Measurements from ENCODE around the gene GRAMD2B.

GRAMD2B gene

DNA sequence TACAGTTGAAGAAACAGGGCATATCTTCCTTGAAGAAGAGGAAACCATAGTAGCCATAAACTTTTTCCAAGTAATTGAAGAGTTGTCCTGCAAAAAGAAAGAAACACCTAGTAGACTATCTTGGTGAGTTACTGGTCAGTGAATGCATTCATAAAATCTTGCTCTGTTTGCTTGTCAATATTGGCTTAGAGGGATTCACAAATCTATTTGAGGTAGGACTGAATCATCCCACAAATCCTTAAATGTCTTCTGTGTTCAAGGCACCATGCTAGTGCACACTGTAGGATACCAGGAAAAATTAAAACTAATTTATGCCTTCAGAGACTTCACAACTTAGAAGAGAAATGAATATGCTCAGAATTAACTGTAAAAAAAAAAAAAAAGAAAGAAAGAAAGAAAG is 57.6 kb downstream of the GRAMD2B start:
- DNase-seq (no peak), ATAC-seq (no peak)

DNA sequence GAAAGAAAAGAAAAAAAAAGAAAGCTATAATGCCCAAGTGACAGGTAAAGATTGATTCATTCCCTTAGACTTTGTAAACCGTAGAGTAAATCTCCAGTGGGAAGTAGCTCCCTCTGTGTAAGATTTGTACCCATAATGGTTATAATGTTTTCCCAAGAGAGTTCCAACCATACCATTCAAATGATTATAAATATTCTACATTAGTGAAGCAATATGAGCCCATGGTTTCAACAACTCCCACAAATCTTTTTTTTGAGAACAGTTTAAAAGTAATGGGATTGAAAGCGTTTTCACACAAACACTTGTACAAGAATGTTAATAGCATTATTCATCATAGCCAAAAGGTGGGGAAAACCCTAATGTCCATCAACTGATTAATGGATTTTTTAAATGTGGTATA is 58.0 kb downstream of the GRAMD2B start:
- no peak for ATAC-seq
- no peak for DNase-seq

- no peak for DNase-seq
- no peak for ATAC-seq
These were observed 59.4 kb downstream of the GRAMD2B start for GRCh38 chr5:126482591-126482990.

- ATAC-seq, result no peak
- no peak for DNase-seq
These were observed 59.9 kb downstream of the GRAMD2B start for GRCh38 chr5:126483156-126483555.

- DNase-seq, result no peak
- ATAC-seq, result no peak
These were observed 61.0 kb downstream of the GRAMD2B start for GRCh38 chr5:126484253-126484652.

DNA sequence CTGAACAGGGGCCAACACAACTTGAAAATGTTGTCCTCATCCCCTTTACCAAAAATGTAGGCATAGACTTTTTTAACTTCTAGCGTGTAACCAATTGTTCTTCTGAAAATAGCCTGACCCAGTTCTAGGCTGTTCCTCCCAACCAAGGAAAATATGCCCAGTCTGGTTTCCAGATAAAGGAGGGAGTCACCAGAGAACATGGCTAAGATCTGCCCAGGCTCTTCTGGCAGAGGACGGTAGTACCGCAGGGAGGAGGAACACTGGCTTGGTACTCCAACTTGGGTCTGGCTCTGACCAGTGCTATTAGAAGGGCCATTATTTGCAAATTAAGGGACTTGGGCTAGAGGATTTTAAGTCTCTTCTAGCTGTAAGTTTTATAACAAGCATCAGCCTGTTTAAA is 63.1 kb downstream of the GRAMD2B start:
- DNase-seq (no peak), ATAC-seq (no peak)

DNA sequence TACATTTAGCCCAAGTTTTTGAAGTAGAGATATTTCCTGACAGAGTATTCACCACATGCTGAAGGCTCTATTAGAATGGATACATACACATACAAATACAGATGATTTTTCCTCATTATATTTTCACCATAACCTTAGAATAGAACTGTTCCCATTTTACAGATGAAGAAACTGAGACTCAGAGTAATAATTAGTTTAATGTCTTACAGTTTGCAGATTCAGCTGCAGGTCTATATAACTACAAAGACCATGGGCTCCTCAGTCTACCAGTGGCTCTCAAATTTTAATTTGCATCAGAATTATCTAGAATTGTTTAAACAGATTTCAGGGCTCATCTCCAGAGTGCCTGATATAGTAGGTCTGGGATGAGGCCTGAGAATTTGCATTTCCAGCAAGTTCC is 64.4 kb downstream of the GRAMD2B start:
- DNase-seq (no peak), ATAC-seq (no peak)

GRCh38 chr5:126488443-126489065 is 65.3 kb downstream of the GRAMD2B start:
- no peak for ATAC-seq
- no peak for DNase-seq

DNA sequence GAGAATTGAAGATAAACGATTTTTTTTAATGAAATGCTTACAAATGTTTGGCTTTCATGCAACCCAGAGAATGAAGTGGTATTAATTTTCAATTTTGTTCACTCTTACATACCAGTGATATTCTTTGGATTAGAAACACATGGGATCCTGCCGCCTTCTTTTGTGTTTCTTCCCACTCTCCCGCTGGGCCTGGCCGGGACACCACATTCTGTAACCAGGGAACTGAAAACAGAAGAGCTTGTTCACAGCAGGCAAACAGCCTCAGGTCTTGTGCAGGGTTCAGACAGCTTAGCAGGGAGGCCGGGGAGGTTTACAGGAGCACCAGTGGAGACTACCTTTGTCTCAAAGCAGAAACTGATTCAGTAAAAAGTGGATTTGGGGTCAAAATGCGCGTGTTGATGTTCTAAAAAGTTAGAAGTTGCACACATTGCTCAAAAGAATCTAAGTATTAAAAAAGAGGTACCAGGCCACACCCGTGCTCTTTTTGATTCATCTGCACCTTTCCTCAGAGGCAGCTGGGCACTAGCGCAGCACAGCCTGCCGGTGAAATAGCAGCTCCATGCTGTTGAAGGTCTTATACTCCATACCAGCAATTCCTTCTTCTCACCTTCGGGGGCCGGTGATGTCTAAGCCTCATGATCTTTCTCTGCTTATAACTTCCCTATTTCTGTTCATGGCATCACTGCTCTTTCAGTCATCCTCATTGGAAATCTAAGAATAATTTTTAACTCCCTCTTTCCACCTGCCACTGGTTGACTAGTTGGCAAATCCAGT is 67.1 kb downstream of the GRAMD2B start:
- DNase-seq (no peak), ATAC-seq (no peak)

- DNase-seq (no peak), ATAC-seq (no peak)
These were observed 69.7 kb downstream of the GRAMD2B start for GRCh38 chr5:126492939-126493338.

DNA sequence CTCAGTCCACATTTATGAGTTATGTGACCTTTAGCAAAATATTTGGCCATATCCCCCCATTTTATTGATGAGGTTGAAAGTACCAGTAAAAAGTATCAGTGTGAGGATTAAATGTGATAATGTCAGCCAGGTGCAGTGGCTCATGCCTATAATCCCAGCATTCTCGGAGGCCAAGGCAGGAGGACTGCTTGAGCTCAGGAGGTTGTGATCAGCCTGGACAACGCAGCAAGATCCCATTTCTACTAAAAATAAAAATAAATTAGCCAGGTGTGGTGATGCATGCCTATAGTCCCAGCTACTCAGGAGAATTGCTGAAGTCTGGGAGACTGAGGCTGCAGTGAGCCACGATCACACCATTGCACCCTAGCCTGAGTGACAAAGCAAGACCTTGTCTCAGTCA is 71.2 kb downstream of the GRAMD2B start:
- ATAC-seq (no peak), DNase-seq (no peak)

GRCh38 chr5:126497506-126497905 is 74.3 kb downstream of the GRAMD2B start:
- DNase-seq, result no peak
- ATAC-seq, result no peak

GRCh38 chr5:126499278-126499677 is 76.1 kb downstream of the GRAMD2B start:
- no peak for ATAC-seq
- DNase-seq, result no peak

GRCh38 chr5:126499853-126500342 is 76.7 kb downstream of the GRAMD2B start:
- DNase-seq (no peak), ATAC-seq (no peak)

- DNase-seq (no peak), ATAC-seq (no peak)
These were observed 78.2 kb downstream of the GRAMD2B start for GRCh38 chr5:126501448-126501847.

DNA sequence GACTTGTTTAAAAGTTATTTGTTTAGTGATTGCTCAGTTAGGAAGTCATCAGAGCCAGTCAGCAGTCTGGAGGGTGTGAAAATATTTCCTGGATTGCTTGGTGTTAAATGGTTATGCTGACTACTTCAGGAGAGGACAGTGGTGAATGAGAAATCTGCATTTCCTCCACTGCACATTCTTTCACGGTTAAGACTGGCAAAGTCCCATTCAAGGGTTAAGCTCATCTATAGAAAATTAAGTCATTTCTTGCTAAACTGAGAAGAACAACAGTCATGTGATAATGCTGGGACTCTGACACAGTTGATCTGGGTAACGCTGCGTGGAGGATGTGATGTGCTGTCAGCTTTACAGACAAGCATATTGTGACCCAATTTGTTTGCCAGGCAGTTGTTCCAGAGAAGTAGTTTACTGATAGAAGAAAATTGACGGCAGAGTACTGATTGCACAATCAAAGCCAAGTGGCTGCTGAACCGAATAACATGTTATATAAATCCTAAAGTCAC is 80.4 kb downstream of the GRAMD2B start:
- no peak for DNase-seq
- no peak for ATAC-seq

- no peak for ATAC-seq
- no peak for DNase-seq
These were observed 82.9 kb downstream of the GRAMD2B start for GRCh38 chr5:126506079-126506478.

DNA sequence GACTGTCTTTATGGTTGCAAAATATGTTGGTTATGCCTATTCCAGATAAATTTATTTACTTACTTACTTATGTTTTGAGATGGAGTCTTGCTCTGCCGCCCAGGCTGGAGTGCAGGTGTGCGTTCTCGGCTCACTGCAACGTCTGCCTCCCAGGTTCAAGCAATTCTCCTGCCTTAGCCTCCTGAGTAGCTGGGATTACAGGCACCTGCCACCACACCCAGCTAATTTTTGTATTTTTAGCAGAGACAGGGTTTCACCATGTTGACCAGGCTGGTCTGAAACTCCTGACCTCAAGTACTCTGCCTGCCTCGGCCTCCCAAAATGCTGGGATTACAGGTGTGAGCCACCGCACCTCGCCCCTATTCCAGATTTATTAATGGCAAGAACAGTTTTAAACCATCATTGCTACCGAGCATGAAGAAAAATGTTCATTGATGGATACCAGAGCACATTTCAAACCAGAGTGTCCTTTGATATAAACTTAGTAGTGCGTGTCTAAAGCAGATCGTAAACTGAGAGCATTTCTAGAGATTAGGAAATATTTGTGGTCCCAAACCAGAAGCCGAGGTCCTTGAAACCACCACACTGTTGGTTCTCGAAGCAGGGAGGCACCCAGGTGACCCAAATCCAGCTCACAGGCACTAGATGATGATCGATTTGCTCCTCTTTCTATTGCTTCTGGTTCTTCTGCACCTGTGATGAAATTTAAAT is 85.2 kb downstream of the GRAMD2B start:
- ATAC-seq (peak; percentile 38), DNase-seq (no peak)

GRCh38 chr5:126508962-126509279 is 85.7 kb downstream of the GRAMD2B start:
- DNase-seq, result no peak

DNA sequence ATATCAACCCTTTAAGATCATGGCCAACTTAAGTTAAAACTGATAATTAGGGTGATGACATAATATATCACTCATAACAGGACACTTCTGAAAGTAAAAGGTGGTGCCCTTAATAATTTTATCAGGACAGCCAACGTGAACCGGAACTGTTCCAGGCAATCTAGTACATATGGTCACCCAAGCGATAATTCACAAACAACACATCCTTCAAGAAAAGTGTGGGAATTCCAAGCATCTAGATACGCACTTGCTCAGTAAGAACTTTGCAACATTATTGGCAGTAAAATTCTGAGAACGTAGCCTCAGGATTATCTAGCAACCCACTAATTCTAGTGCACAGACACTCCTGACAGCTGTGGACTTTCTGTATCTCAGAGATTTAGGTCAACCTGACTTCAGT is 86.1 kb downstream of the GRAMD2B start:
- no peak for DNase-seq
- no peak for ATAC-seq

More at GRCh38 chr5:126508962-126509279, 85.7 kb downstream of the GRAMD2B start:
- peak; percentile 75 for ATAC-seq

DNA sequence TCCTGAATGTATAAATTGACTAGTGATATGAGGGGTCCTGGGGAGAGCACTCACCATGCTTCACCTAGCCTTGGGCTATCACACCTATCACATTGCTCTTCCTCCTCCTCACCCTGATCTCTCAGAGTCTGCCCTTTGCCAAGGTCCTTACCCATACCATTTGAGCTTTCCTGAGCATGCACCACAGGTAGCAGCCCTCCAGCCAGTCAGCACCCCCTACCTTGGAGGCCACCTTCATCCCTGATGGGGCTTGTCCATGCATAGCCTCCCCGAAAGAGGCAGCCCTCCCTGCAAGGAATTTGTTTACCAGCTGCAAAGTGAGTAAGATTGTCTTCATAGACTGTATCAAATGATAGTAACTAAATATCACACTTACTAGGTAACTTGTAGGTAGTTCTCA is 88.8 kb downstream of the GRAMD2B start:
- ATAC-seq, result no peak
- DNase-seq, result no peak

- DNase-seq, result no peak
- no peak for ATAC-seq
These were observed 89.2 kb downstream of the GRAMD2B start for GRCh38 chr5:126512451-126512850.

DNA sequence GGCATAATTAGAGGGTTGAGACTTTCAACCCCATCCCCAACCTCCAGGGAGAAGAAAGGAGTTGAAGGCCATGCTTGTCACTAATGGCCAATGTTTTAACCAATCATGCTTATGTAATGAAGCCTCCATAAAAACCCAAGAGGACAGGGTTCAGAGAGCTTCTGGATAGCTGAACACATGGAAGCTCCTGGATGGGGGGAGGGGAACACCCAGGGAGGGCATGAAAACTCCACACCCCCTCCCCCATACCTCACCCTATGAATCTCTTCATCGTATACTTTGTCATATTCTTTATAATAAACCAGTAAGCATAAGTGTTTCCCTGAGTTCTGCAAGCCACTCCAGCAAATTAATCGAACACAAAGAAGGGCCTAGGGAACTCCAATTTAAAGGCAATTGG is 90.1 kb downstream of the GRAMD2B start:
- ATAC-seq, result no peak
- DNase-seq, result no peak

Measured in stimulated activated naive CD8-positive, alpha-beta T cell treated with anti-CD3 and anti-CD28 coated beads, Interleukin-15, Interleukin-2, amounts not matched to agents 100 U/mL and 50 U/mL, for 24 hours (primary cell).